ENCODE results near the gene NFKBIL1.

DNA sequence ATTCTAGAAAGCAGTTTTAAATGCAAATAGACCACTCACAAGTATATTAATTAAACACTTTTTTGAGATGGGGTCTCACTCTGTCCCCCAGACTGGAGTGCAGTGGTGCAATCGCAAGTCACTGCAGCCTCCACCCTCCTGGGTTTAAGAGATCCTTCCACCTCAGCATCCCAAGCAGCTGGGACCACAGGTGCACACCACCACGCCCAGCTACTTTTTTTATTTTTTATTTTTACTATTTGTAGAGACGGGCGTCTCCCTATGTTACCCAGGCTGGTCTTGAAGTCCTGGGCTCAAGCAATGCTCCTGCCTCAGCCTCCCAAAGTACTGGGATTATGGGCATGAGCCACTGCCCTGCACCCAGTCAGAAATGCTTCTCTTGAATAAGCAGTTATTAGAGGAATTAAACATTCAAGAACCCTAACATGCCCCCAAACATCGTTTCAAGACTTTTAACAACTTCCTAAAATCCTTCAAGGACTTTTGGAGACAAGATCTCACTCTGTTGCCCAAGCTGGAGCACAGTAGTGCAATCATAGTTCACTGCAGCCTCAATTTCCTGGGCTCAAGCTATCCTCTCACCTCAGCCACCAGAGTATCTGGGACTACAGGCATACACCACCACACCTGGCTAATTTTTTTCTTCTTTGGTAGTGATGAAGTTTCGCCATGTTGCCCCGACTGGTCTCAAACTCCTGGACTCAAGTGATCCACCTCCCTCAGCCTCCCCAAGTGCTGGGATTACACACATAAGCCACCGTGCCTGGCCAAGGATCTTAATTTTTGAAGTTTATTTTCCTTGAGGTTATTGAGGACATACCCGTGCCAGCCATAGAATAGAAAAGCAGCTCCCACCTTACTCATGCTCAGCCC, 15.4 kb upstream of the NFKBIL1 start:
- no peak for TF ChIP-seq POLR2AphosphoS5 (IDR thresholded peaks at IDR 0.05; ENCODE audit: low read depth, low read length)
- TF ChIP-seq RAD21 (IDR thresholded peaks at IDR 0.05; ENCODE audit: low read length) = no peak
- TF ChIP-seq, protein P1, sequence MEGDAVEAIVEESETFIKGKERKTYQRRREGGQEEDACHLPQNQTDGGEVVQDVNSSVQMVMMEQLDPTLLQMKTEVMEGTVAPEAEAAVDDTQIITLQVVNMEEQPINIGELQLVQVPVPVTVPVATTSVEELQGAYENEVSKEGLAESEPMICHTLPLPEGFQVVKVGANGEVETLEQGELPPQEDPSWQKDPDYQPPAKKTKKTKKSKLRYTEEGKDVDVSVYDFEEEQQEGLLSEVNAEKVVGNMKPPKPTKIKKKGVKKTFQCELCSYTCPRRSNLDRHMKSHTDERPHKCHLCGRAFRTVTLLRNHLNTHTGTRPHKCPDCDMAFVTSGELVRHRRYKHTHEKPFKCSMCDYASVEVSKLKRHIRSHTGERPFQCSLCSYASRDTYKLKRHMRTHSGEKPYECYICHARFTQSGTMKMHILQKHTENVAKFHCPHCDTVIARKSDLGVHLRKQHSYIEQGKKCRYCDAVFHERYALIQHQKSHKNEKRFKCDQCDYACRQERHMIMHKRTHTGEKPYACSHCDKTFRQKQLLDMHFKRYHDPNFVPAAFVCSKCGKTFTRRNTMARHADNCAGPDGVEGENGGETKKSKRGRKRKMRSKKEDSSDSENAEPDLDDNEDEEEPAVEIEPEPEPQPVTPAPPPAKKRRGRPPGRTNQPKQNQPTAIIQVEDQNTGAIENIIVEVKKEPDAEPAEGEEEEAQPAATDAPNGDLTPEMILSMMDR (IDR thresholded peaks at IDR 0.05) = no peak
- TF ChIP-seq TAF1 (IDR thresholded peaks at IDR 0.05; ENCODE audit: borderline replicate concordance, low read depth, low read length) = no peak
- TF ChIP-seq, protein P2, sequence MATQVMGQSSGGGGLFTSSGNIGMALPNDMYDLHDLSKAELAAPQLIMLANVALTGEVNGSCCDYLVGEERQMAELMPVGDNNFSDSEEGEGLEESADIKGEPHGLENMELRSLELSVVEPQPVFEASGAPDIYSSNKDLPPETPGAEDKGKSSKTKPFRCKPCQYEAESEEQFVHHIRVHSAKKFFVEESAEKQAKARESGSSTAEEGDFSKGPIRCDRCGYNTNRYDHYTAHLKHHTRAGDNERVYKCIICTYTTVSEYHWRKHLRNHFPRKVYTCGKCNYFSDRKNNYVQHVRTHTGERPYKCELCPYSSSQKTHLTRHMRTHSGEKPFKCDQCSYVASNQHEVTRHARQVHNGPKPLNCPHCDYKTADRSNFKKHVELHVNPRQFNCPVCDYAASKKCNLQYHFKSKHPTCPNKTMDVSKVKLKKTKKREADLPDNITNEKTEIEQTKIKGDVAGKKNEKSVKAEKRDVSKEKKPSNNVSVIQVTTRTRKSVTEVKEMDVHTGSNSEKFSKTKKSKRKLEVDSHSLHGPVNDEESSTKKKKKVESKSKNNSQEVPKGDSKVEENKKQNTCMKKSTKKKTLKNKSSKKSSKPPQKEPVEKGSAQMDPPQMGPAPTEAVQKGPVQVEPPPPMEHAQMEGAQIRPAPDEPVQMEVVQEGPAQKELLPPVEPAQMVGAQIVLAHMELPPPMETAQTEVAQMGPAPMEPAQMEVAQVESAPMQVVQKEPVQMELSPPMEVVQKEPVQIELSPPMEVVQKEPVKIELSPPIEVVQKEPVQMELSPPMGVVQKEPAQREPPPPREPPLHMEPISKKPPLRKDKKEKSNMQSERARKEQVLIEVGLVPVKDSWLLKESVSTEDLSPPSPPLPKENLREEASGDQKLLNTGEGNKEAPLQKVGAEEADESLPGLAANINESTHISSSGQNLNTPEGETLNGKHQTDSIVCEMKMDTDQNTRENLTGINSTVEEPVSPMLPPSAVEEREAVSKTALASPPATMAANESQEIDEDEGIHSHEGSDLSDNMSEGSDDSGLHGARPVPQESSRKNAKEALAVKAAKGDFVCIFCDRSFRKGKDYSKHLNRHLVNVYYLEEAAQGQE (IDR thresholded peaks at IDR 0.05; ENCODE audit: low read depth, low read length) = no peak
- no peak for TF ChIP-seq EZH2phosphoT487 (IDR thresholded peaks at IDR 0.05; ENCODE audit: borderline replicate concordance, low read depth)
- TF ChIP-seq RCOR1 (IDR thresholded peaks at IDR 0.05; ENCODE audit: low read length) = no peak
- TF ChIP-seq, protein P3, sequence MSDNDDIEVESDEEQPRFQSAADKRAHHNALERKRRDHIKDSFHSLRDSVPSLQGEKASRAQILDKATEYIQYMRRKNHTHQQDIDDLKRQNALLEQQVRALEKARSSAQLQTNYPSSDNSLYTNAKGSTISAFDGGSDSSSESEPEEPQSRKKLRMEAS (IDR thresholded peaks at IDR 0.05; ENCODE audit: low read depth) = no peak
- TF ChIP-seq, protein P4, sequence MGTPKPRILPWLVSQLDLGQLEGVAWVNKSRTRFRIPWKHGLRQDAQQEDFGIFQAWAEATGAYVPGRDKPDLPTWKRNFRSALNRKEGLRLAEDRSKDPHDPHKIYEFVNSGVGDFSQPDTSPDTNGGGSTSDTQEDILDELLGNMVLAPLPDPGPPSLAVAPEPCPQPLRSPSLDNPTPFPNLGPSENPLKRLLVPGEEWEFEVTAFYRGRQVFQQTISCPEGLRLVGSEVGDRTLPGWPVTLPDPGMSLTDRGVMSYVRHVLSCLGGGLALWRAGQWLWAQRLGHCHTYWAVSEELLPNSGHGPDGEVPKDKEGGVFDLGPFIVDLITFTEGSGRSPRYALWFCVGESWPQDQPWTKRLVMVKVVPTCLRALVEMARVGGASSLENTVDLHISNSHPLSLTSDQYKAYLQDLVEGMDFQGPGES (IDR thresholded peaks at IDR 0.05; ENCODE audit: low read depth, low read length) = no peak
- TF ChIP-seq FOSL2 (IDR thresholded peaks at IDR 0.05; ENCODE audit: borderline replicate concordance, low read depth) = no peak
- TF ChIP-seq SMC3 (IDR thresholded peaks at IDR 0.05; ENCODE audit: low read depth, low read length) = no peak
- TF ChIP-seq, protein P5, sequence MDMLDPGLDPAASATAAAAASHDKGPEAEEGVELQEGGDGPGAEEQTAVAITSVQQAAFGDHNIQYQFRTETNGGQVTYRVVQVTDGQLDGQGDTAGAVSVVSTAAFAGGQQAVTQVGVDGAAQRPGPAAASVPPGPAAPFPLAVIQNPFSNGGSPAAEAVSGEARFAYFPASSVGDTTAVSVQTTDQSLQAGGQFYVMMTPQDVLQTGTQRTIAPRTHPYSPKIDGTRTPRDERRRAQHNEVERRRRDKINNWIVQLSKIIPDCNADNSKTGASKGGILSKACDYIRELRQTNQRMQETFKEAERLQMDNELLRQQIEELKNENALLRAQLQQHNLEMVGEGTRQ (IDR thresholded peaks at IDR 0.05; ENCODE audit: borderline replicate concordance, low read depth, low read length) = no peak
